ENCODE measurements around the gene GMIP. TPM values are rescaled to one million over a fixed set of nuclear protein-coding genes. Genes with fewer than 3 reads are reported as not detected.
"Not testable (repeated sequence)": the region's sequence is repeated elsewhere in the genome, so short reads cannot be mapped to it uniquely, and the experiment has no call there.

The GMIP gene
- total RNA-seq, 1 experiment from 2014 or later = 17.3 TPM

GRCh38 chr19:19602713-19603324 lies 40.6 kb downstream of the GMIP start:
- H3K4me3 Mint-ChIP-seq (ENCODE audit: low read depth, unreplicated experiment) = no peak overlapping the region
- CTCF ChIA-PET = interaction anchor here (0.5 kb wide), 1 partner anchor 9 kb away, joined by 4 read pairs; no protein-coding TSS in a partner anchor
- H3K9me3 Mint-ChIP-seq (ENCODE audit: low read depth, unreplicated experiment) = no peaks in the 10 kb centered on the region
- peaks cover 29% of the 10 kb centered on the region for H3K4me1 Mint-ChIP-seq (ENCODE audit: low read depth, unreplicated experiment)
- DNase-seq = no peak
- intact Hi-C loops (cut with micrococcal nuclease; ENCODE audit: unreplicated experiment) = loop anchor here (10.0 kb wide), 1 partner anchor 48 kb away; no protein-coding TSS in a partner anchor
- TF ChIP-seq CTCF (IDR thresholded peaks at IDR 0.05; ENCODE audit: unreplicated experiment) = no peak
- no peaks in the 10 kb centered on the region for H3K27me3 Mint-ChIP-seq (ENCODE audit: unreplicated experiment)
- peaks cover 15% of the 10 kb centered on the region for H3K36me3 Mint-ChIP-seq (ENCODE audit: insufficient read depth, unreplicated experiment)
- no peak overlapping the region for H3K27ac Mint-ChIP-seq (ENCODE audit: unreplicated experiment)
- no TSS peak for BruUV-seq (replicated peaks)

- no peak for DNase-seq
- CTCF ChIA-PET = interaction anchor here (0.5 kb wide), 1 partner anchor 10 kb away, joined by 4 read pairs; no protein-coding TSS in a partner anchor
- no peaks in the 10 kb centered on the region for H3K27me3 Mint-ChIP-seq (ENCODE audit: unreplicated experiment)
Measured at GRCh38 chr19:19602136-19602712, 41.2 kb downstream of the GMIP start.

GRCh38 chr19:19600793-19601330 lies 42.6 kb downstream of the GMIP start:
- DNase-seq = no peak
- no peaks in the 10 kb centered on the region for H3K9me3 Mint-ChIP-seq (ENCODE audit: low read depth, unreplicated experiment)
- CTCF ChIA-PET = no interaction called here
- intact Hi-C loops (cut with micrococcal nuclease; ENCODE audit: unreplicated experiment) = loop anchor here (10.0 kb wide), 1 partner anchor 46 kb away; no protein-coding TSS in a partner anchor
- peaks cover 9% of the 10 kb centered on the region for H3K36me3 Mint-ChIP-seq (ENCODE audit: insufficient read depth, unreplicated experiment)
- no TSS peak for BruUV-seq (replicated peaks)
- H3K4me3 Mint-ChIP-seq (ENCODE audit: low read depth, unreplicated experiment) = no peak overlapping the region
- H3K27me3 Mint-ChIP-seq (ENCODE audit: unreplicated experiment) = no peaks in the 10 kb centered on the region
- peaks cover 24% of the 10 kb centered on the region for H3K4me1 Mint-ChIP-seq (ENCODE audit: low read depth, unreplicated experiment)
- no peak overlapping the region for H3K27ac Mint-ChIP-seq (ENCODE audit: unreplicated experiment)
- no peak for TF ChIP-seq CTCF (IDR thresholded peaks at IDR 0.05; ENCODE audit: unreplicated experiment)

More at GRCh38 chr19:19602136-19602712, 41.2 kb downstream of the GMIP start:
- Mint-ChIP-seq H3K27ac (ENCODE audit: unreplicated experiment) (peak overlapping the region; percentile 72), H3K36me3 (ENCODE audit: insufficient read depth, unreplicated experiment) (peaks cover 15% of the 10 kb centered on the region), H3K9me3 (ENCODE audit: low read depth, unreplicated experiment) (no peaks in the 10 kb centered on the region), H3K4me3 (ENCODE audit: low read depth, unreplicated experiment) (no peak overlapping the region), H3K4me1 (ENCODE audit: low read depth, unreplicated experiment) (peaks cover 29% of the 10 kb centered on the region)
- intact Hi-C loops (cut with micrococcal nuclease; ENCODE audit: unreplicated experiment) = loop anchor here (10.0 kb wide), 1 partner anchor 47 kb away; no protein-coding TSS in a partner anchor
- BruUV-seq (replicated peaks) = no TSS peak
- TF ChIP-seq CTCF (IDR thresholded peaks at IDR 0.05; ENCODE audit: unreplicated experiment) = no peak

- BruUV-seq (replicated peaks); intact Hi-C loops (cut with micrococcal nuclease; ENCODE audit: unreplicated experiment); H3K27ac Mint-ChIP-seq (ENCODE audit: unreplicated experiment): not testable (repeated sequence)
Measured at GRCh38 chr19:19598728-19599451, 44.6 kb downstream of the GMIP start.

More at GRCh38 chr19:19598728-19599451, 44.6 kb downstream of the GMIP start:
- DNase-seq; H3K36me3 Mint-ChIP-seq (ENCODE audit: insufficient read depth, unreplicated experiment); H3K27me3 Mint-ChIP-seq (ENCODE audit: unreplicated experiment); H3K4me3 Mint-ChIP-seq (ENCODE audit: low read depth, unreplicated experiment); H3K9me3 Mint-ChIP-seq (ENCODE audit: low read depth, unreplicated experiment); CTCF ChIA-PET: not testable (repeated sequence)
- H3K4me1 Mint-ChIP-seq (ENCODE audit: low read depth, unreplicated experiment) = peaks cover 32% of the 10 kb centered on the region
